Activated CD4-positive, CD25-positive, alpha-beta regulatory T cell (primary cell): Measurements from ENCODE around the gene CASKIN1.
"Not testable (repeated sequence)": the region's sequence is repeated elsewhere in the genome, so short reads cannot be mapped to it uniquely, and the experiment has no call there.

ENCODE experiments used
- DNase-seq, 4 experiments: peaks; one replicate each; lab custom pipeline; 2025; lab: John Stamatoyannopoulos, UW

CASKIN1 gene

DNA sequence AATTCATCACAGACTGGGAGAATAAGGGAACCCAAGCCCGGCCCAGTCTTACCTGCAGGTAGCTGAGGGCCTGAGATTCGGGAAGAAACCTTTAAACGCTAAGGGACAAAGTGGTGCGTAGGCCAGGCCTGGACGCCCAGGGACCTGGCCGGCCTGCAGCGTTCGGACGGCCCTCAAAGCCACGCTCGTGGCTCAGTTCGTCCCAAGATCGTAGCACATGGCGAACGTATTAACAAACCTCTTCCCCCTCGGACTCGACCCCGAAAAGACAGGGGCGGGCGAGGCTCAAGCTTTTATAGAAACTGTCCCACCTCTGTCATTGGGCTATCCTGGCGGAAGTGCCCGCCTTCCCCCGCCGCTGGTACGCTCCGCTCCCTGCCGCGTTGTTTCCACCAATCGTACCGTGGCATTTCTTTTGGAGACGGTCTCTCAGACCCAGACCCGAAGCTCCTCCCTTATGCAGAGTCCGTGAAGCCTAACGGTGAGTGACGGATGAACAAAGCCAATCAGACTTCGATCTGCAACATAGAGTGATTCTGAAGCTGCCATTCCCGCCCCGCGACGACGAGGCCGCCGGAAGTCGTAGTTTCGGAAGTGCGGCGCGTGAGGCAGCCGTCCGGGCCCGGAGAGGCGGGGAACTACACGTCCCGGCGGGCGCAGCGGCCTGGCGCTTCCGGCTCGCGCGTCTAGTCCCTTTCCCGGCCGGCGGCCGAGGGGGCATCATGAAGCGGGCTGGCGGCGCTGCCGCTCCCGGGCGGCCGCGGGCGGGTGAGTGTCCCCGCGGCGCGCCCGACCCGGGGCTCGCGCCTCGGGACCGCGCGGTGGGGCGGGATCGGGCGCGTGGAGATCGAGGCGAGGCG lies 41.1 kb downstream of the CASKIN1 start, which contains the start of gene TRAF7:
TRAF7 (plus strand) TSS at position 692 of the 860 bp plus-strand sequence. CDS start 8,139 bp downstream, outside the sequence.
- DNase-seq, result peak; percentile 99 to 100 (median 99)

DNA sequence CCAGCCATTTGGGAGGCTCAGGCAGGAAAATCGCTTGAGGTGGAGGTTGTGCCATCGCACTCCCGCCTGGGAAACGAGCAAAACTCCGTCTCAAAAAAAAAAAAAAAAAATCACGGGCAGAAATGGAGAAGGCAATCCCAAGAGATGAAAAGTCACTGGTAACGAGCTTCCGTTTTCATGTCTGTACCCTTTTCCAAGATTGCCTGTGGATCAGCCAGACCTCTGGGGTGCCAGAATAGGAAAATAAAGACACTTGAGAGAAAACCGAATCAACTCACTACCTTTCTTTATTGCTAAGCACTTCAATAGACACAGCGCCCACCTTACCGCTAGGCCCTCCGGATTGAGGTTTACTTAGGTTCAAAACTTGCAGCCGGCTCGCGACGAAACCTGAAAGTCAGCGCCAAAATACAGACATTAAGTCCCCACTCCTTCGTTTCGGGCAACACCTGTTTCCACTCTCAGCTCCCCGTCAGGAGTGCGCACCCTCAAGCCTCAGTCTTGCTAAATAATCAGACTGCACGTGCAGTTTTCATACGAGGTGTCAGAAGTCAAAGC lies 41.8 kb downstream of the CASKIN1 start:
- DNase-seq, result no peak

DNA sequence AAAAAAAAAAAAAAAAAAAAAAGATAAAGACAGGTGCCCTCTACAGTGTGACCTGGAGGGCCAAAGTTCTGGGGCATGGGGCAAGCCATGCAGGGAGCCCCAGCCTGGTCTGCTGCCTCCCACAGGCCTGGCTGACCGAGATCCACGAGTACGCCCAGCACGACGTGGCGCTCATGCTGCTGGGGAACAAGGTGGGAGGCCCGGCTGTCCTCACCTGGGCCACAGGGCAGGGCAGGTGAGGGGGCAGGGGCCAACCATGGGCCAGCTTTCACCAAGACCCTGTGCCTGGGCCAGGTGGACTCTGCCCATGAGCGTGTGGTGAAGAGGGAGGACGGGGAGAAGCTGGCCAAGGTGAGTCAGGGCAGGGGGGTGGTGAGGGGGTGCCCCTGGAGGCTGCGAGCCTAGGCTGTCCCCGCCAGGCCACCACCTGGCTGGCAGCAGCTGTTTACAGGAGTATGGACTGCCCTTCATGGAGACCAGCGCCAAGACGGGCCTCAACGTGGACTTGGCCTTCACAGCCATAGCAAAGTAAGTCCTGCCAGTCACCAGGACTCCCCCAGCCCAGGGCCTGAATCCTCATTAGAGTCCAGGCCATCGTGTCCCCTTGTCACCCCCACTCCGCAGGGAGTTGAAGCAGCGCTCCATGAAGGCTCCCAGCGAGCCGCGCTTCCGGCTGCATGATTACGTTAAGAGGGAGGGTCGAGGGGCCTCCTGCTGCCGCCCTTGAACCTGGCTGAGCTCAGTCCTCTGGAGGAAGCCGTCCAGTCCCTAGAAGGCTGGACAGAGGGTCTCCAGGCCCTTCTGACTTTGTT lies 43.5 kb downstream of the CASKIN1 start:
- no peak for DNase-seq

DNA sequence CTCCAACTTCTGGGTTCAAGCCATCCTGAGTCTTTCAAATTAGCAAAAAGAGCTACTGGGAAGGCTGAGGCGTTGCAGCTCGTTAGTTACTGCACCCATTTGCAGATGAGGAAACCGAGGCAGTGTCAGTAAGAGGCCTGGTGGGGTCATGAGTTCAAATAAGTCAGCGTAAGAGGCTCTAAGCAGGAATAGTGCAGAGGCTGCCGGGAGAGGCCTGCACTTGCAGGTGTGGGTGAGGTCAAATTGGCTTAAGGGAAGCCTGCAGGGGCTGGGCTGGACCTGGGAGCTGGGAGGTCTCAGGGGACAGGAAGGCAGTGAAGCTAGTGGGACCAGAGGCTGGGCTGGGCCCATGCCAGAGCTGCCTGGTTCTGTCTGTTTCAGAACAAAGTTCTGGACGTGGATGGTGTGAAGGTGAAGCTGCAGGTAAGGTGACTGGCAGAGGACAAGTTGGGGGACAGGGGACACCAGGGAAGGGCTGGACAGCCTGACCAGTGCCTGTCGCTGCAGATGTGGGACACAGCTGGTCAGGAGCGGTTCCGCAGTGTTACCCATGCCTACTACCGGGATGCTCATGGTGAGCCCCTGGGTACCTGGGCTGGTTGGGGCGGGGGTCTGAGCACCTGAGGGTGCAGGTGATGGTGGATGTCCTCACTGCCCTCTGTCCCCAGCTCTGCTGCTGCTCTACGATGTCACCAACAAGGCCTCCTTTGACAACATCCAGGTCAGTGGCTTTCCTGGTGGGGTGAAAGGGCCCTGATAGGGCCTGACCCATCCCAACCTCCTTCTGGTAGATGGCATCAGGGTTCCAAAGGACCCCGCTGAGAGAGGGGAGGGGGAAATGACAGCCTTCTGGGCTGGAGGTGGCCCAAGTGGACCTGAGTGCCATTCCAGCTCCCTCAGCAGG lies 45.0 kb downstream of the CASKIN1 start:
- DNase-seq, result no peak

DNA sequence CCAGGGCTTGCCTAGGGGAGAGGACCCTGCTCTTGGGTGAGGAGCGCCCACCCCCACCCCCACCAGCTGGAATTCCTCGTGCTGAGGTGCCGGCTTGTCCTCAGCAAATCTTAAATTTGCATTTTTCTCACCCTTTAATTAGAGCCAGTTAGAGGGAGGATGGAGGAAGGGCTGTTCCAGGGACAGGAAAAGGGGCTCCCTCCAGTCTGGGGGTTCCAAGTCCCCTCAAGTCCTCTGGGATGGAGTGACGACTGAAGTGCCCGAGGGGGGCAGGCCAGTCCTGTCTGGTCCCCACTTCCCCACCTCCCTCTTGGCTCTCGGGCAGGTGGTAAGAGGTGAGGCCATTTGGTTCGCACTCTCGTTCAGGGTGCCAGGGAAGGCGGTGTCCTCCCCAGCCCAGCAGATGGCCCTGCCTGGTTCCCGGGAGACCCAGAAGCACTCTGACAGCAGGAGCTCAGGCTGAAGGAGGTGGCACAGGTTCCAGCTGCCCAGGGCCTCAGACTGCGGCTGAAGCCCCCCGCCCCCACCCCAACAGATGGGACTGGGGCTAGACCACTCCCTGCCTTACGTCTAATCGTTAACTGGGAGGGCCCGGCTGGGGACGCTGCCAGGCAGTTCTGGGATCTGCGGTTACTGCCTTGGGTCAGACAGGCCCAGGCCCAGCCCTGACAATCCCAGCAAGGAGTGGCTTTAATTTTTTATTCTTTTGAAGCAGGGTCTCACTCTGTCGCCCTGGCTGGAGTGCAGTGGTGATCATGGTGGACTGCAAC lies 45.8 kb downstream of the CASKIN1 start:
- no peak for DNase-seq

DNA sequence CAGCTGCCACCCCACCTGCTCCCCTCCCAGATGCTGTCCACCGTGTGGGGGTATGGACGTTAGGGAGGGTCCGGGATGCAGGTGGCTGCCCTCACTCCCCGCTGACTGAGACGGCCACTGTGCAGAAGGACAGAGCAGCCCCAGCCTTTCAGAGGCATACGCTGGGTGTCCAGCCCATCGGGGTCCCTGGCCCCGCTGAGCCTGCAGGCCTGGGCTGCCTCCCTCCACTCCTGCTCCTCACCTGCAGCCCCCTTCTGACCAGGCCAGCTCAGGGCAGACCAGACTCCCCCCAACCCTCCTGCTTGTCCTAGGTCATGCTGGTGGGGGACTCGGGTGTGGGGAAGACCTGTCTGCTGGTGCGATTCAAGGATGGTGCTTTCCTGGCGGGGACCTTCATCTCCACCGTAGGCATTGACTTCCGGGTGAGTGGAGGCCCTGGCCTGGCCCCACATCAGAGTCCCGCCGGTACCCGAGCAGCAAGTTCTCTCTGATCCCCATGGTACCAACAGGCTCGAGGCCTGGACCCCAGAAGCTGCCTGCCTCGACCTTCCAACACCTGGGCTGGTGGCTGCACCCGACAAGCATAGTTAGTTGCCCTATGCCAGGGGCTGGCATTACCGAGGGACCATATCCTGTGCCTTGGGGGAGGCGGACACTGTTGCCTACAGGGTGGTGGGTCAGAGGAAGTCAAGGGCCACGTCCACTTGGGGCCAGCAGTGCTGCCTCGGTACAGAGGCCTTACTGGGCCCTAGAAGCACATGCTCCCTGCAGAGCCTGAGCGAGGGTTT lies 46.6 kb downstream of the CASKIN1 start:
- DNase-seq, result no peak

DNA sequence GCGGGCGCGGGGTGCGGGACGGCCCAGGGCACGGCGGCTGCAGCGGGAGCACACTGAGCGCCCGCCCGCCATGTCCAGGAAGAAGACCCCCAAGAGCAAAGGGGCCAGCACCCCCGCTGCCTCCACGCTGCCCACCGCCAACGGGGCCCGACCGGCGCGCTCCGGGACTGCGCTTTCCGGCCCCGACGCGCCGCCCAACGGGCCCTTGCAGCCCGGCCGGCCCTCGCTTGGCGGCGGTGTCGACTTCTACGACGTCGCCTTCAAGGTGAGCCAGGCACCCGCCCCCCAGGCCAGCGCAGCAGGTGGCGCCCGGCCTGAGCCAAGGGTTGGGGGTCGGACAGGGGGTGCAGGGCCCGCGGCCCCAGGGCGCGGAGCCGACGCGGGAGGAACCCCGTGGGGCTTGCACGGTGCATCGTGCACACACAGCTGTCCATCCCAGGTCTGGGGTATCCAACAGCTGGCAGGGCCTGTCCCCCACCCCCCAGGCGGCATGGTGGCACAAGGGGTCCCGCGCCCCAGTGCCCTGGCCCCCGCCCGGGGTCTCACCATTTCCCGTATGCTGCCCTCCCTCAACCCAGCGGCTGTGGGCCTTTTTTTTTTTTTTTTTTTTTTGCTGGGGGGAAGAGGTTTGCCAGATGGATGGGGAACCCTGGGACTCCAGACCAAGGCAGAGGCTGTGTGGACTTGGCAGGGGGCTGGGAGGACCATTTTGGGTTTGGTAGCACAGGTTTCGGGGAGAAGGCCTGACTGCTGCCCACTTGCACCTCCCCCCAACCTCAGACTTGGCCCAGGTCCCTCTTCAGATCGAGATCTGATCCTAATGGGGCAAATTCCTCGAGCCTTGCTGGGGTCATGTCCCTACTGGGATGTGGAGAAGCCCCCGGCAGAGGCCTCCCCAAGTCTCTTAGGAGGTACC lies 47.4 kb downstream of the CASKIN1 start:
- no peak for DNase-seq

DNA sequence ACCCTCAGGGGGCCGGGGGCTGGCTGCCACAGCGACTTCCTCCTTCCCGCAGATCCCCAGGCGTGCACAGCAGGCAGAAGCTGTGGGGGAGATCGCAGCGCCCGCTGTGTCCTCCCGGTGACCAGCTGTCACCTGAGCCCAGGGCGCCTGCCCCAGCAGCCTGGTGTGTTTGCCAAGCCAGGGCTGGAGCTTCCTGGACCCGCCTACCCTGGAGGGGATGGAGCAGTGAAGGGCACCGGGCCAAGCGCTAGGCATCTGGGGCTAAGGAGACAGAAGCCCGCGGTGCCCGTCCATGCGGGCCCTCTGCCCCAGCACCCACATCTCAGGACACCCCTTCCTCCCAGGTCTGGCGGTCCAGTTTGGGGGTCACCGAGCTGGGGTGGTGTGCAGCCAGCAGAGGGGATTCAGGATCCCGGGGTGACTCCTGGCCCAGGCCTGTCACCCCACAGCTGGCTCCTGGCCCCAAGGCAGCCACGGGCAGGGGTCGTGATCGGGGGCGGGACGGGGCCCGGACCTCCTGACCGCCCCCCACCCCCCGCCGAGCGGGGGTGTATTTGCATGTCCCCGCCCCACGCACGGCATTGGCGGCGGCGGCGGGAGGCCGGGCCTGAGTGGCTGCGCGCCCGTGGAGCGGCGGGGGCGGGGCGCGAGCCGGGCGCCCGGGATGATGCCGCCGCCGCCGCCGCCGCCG lies 48.3 kb downstream of the CASKIN1 start, which contains the start of gene RAB26:
RAB26 (plus strand) TSS at position 645 of the 691 bp plus-strand sequence. CDS start 159 bp downstream, outside the sequence.
- peak in 2 of 4 experiments; percentile 19 to 34 for DNase-seq

DNA sequence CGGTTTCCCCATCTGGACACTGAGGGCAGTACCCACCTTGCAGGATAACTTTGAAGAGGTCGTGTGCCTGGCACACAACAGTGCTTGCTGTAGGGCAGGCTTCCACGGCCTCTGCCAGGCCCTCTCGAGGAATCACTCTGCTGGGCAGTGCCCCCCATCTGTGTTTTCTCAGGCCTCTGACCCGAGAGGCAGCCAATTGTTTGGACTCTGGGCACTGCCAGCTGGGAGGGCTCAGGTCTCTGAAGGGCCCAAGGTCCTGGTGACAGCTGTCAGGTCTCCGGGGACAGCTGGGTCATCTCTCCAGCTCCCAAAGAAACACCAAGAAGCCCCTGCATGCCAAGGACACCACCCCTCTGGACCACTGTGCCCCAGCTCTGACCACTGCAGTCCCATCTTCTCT lies 49.0 kb downstream of the CASKIN1 start:
- no peak for DNase-seq

DNA sequence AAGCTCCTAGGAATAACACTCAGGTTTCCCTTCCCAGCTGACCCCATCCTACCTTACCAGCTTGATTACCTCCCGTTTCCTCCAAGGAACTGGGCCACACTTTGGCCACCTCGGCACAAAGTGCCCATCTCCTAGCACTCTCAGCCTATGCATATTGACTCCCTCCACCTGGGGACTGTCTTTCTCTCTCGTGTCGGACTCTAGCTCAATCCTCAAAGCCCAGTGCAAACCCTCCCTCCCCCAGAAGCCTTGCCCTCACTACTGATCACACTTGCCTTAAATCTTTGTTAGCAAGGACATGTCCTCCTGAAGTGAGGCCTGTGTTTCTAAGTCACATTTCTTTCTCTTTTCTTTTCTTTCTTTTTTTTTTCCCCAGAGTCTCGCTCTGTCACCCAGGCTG lies 50.6 kb downstream of the CASKIN1 start:
- DNase-seq, result no peak

DNA sequence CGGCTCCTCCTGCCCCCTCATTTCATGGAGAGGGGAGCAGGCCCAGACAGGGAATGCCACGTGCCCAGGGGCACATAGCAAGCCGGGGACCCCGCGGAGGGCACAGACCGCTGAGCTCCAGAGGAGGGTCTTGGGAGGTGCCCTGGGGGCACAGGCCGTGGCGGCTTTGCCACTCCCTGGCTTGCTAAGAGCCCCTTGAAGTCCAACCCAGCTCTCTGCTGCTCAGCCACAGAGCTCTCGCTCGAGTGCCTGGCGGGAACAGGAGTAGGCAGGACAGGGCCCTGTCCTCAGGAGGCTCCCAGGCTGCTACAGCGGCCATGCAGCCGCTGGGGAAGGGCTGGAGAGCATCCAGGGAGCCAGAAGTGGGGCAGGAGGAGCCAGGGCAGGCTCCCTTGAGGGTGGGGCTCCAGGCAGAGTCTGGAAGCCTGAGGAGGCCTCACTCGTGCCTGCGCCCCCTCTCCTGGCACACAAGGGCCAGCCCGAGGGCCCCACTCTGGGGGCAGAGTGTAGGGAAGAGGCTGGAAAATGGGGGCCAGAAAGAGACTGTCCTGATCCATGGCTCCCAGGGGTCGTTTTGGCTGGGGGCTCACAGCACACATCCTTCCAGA lies 52.4 kb downstream of the CASKIN1 start:
- no peak for DNase-seq

DNA sequence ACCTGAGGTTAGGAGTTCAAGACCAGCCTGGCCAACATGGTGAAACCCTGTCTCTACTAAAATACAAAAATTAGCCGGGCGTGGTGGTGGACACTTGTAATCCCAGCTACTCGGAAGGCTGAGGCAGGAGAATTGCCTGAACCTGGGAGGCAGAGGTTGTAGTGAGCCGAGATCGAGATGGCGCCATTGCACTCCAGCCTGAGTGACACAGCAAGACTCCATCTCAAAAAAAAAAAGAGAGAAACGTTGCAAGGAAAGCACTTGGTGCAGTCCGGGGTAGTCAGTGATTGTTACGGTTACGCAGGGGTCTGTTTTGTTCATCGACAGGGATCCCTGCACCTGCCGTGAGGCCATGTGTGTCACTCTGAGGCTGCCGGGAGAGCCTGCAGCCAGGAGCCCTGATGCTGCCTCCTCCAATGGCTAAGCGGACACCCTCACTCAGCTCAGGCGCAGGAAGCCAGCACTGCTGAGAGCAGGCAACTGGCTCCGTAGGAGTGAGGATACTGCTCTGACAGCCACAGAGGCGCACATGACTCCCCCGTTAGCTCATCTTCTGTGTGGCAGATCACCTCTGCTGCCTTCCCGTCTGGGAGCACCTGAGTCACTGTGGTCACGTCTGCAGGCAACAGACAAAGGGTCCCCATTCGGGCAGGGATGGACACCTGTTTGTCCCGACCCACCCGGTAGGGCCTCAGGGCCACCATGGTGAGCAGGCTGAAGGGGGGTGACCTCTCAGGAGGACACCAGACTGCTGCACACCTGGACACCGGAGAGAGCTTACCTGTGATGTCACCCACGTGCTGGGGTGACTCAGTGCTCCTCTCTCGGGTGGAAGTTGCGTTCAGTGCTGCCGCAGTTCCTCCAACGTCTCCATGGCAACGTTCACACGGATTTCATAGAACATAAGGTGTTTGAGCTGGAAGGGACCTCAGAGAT lies 53.2 kb downstream of the CASKIN1 start:
- no peak for DNase-seq

DNA sequence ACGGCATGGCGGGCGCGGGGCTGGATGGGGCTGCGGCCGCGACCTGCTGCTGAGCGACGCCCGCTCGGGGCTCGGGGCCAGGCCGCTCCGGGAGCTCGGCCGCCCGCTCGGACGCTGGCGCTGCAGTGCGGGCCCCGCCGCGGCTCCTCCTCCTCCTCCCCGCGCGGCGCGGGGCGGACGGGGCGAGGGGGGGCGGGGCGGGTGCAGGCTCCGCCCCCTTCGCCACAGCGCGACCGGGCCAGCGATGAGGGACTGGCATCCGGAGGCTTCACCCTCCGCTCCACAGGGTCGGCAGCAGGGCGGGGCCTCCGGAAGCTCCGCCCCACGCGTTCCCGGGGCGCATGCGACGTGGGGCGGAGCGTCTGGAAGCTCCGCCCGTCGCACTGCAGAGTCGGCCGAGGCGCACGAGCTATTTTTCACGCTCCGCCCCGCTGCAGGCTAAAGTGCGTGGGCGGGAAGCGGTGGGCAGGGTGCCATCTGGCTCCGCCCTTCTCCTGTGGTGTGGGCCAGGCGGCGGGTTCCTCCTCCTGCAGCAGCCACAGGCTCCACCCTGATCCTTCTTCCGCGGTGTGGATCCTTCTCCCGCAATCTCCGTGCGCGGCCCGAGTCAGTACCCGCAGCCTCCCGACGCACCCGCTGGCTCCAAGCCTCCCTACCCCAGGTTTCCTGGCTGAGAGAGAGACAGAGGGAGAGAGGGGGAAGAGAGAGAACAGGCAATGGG lies 60.5 kb downstream of the CASKIN1 start, which contains the start of gene PKD1:
PKD1 (minus strand) TSS at position 129 of the 721 bp plus-strand sequence. CDS start 209 bp downstream, outside the sequence.
- DNase-seq, result peak; percentile 98 to 99 (median 98)

DNA sequence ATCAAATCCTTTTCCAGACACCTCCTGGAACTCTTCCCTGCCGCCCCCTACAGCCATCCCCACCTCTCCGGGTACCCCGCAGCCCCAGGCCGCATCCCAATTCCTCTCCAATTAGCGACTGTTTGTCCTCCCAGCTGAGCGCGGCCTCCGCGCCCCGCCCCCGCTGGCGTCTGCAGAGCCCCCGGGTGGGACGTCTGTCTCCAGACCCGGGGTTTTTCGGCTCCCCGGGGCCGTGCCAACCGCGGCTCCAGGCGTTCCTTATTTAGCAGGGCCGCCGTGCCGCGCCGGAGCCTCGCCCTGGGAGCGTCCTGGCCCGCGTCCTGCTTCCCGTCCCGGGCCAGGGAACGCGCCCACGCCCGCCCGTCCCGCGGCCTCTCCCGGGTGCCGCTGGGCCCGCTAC lies 61.3 kb downstream of the CASKIN1 start:
- not testable (repeated sequence) for DNase-seq

DNA sequence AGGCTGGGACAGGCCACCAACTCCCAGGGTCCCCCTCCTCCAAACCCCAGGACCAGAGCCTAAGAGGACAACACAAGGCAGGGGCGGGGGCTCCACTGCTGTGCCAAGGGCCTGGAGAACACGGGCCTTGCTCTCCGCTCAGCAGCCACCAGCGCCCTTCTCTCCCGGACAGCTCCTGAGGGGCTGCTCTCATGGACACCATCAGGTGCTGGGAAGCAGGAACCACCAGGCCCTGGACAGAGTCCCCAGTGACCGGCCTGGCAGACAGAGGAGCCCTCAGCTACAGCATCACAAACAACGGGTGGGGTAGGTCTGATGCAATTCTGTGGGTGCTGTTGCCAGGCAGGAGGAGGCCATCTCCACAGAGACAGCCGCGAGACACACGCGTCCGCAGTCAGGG lies 62.6 kb downstream of the CASKIN1 start:
- not testable (repeated sequence) for DNase-seq
